Ectodermal cell (in vitro differentiated cells): ENCODE measurements around the gene FRMD4B.

ENCODE experiments used
- H3K27ac ChIP-seq: 2 replicates; pipeline ENCODE4 v1.7.0; 2013; ENCODE audit warnings: mild to moderate bottlenecking, low read depth, low read length; ENCODE audit not compliant: insufficient read depth, poor library complexity, severe bottlenecking
- H3K27me3 ChIP-seq: 2 replicates; pipeline ENCODE4 v1.7.0; 2013; ENCODE audit warnings: mild to moderate bottlenecking, low read length; ENCODE audit not compliant: insufficient read depth, control insufficient read depth, poor library complexity, severe bottlenecking
- H3K36me3 ChIP-seq: one replicate; pipeline ENCODE4 v1.7.0; 2013; ENCODE audit warnings: low read length; ENCODE audit not compliant: control insufficient read depth, insufficient read depth
- H3K4me1 ChIP-seq: one replicate; pipeline ENCODE4 v1.7.0; 2013; ENCODE audit warnings: low read length; ENCODE audit not compliant: control insufficient read depth, insufficient read depth
- H3K4me3 ChIP-seq: 2 replicates; pipeline ENCODE4 v1.7.0; 2013; ENCODE audit warnings: low read depth, low read length, control low read depth; ENCODE audit not compliant: insufficient read depth
- H3K9me3 ChIP-seq: 2 replicates; pipeline ENCODE4 v1.7.0; 2013; ENCODE audit warnings: mild to moderate bottlenecking, low read length, moderate library complexity; ENCODE audit not compliant: control insufficient read depth
- WGBS, 2 experiments: methylation state at CpG; one replicate each; pipeline ENCODE4 v1.1.7; 2013; ENCODE audit warnings: missing lambda C conversion rate in 2 of 2; 5-methylcytosine and 5-hydroxymethylcytosine counted together

Gene FRMD4B

DNA sequence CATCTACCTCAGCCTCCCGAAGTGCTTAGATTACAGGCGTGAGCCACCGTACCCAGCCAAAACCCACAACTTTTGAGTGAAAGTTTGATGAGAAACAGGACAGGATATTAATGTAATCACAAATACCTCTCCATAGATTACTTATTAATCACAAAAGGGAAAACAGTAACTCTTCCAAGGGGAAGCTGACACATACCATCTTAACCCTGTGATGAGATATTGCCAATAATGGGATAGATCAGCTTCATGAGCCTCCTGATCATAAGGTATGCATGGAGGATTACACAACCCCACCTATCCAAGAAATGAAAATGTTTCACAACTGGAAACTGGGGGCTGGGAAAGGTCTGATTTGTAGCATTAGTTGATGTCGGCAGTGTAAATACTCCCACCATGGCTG, 131.5 kb downstream of the FRMD4B start:
- Histone ChIP-seq H3K9me3 (no peaks in the 10 kb centered on the region), H3K4me1 (peaks cover 10% of the 10 kb centered on the region), H3K27ac (no peak overlapping the region), H3K36me3 (no peaks in the 10 kb centered on the region), H3K4me3 (no peak overlapping the region), H3K27me3 (no peaks in the 10 kb centered on the region)
- 95 to 96% methylated on average over 4 of the region's 4 CpGs for WGBS, 2 experiments

DNA sequence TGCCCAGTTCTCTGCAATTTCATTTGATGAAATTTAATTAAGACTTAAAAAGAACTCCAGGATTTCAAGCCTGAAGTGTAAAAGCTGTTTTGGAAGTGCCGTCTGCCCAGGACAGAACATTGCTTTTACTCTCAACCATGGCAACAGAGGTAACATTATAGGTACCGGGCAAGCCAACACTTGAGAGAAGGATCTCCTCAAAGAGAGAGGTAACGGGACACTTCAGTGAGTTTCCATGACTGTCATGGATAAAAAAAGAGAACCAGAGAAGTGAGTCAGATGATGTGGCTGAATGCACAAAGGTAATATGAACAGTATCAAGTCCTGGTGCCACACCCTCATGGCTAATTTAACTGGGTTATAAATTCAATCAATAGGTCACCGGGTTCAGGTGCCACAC, 133.3 kb downstream of the FRMD4B start:
- Histone ChIP-seq H3K27ac (no peak overlapping the region), H3K9me3 (no peaks in the 10 kb centered on the region), H3K27me3 (no peaks in the 10 kb centered on the region), H3K4me1 (peaks cover 20% of the 10 kb centered on the region), H3K36me3 (no peaks in the 10 kb centered on the region), H3K4me3 (no peak overlapping the region)
- WGBS, 2 experiments = 94 to 95% methylated on average over 4 of the region's 4 CpGs

DNA sequence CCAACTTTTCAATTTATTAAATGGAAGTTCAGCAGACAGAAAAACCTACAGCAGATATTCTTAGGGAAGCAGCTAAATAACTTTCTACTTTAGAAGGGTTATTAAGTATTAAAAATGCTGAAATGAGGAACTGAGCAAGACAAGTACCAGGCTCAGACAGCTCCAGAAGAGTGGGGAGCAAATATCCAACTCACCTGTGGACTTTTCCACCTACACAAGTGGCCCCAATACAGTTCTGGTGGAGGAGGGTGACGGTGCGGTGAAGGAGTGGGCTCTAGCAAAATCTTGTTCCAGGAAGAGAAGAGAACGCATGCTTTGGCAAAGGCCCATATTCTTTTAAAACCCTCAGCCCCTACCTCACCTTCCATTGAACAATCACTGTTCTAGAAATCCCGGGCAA, 133.7 kb downstream of the FRMD4B start:
- Histone ChIP-seq H3K9me3 (no peaks in the 10 kb centered on the region), H3K36me3 (no peaks in the 10 kb centered on the region), H3K4me1 (peaks cover 20% of the 10 kb centered on the region), H3K4me3 (no peak overlapping the region), H3K27ac (no peak overlapping the region), H3K27me3 (no peaks in the 10 kb centered on the region)
- 90 to 92% methylated on average over 4 of the region's 4 CpGs for WGBS, 2 experiments

DNA sequence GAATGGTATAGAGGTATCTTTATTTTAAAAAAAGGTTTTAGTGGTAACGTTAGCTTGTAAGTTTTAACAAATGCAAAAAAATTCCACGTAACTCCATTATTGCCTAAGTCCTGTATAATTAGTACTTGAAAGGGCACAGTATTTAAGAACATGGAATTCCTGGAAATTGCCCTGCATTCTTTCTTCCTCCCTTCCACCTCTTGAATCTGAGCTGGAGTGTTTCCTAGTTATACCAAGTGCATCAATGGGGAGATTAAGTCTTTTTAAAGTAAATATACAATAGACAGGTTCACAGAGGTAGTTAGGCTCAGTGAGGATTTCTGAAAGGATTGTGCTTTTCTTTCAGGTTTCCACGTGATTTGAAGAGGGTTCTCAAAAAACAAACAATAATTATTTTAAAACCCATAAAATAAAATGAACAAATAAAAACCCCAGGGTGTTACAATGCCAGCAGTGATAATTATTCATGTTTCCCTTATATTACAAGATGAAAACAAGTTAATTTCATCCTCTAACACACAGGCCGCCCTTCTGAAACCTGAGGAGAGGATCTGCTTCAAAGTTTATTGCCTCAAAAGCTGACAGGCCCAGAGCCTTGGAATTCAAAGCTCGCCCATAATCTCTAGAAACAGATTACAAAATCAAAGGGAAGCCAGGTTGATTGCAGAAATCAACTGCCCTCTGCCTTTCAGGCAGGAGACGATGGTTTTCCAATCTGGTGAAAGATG, 134.6 kb downstream of the FRMD4B start:
- Histone ChIP-seq H3K27ac (peak overlapping the region; percentile 50), H3K9me3 (no peaks in the 10 kb centered on the region), H3K4me1 (peaks cover 20% of the 10 kb centered on the region), H3K36me3 (no peaks in the 10 kb centered on the region), H3K4me3 (no peak overlapping the region), H3K27me3 (no peaks in the 10 kb centered on the region)
- 66 to 74% methylated on average over 4 to 6 of the region's 6 CpGs for whole genome bisulfite sequencing, 2 experiments

DNA sequence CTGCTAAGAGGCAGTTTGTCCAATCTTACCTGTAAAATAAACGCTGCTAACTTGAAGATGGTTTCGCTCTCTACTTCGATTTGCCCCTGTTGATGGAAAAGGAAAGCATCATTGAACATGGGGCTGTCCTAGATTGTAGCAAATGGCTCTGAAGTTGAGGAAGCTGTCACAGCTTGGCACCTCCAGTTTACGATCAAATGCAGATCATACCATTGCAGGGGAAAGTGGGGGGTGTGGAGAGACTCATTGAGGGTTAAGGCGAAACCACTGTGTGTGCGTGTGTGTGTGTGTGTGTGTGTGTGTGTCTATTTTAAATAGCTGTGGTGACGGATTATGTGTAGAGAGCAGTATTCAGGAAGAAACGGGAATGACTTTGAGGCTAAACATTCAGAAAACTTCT, 135.9 kb downstream of the FRMD4B start:
- 27 to 32% methylated on average over 6 to 8 of the region's 8 CpGs for WGBS, 2 experiments
- Histone ChIP-seq H3K27me3 (no peaks in the 10 kb centered on the region), H3K9me3 (no peaks in the 10 kb centered on the region), H3K4me1 (peaks cover 20% of the 10 kb centered on the region), H3K36me3 (no peaks in the 10 kb centered on the region), H3K4me3 (no peak overlapping the region), H3K27ac (no peak overlapping the region)

DNA sequence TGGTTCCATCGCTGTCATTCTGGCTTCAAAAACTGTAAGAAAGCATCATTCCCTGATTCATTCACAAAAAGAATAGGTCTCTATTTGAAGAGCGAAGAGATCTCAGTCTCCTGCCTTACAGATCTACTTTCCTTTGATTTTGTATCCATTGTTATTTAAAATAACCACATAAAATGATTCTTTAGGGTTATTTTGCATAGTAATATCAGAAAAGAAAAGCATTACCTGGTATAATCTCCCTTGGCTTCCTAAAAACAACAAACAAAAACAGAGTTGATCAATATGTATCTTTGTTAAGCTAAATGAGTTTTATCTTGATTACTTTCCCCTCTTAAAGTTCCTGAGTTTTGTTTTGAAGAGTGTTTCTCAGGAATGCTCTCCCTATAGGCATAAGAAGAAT, 136.9 kb downstream of the FRMD4B start:
- H3K4me3 ChIP-seq = no peak overlapping the region
- WGBS, 2 experiments = 6 to 21% methylated on average over 1 to 2 of the region's 2 CpGs

DNA sequence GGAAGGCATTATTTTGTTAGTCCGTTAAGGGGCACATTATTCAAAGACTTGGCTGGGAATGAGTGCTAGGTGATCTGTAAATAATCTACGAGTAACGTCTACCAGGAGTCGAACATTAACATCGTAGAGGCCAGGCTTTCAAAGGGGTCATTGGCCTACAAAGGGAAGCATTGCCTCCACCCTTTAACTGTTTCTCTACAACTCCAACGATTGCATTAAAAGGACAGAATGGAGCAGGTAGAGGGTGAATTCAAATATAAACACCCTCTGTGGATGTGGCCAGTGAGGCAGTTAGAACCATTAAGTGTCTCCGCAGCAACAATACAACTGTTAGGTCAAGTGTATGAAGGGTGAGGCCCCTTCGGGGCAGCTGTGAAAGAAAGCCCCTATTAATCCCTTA, 137.5 kb downstream of the FRMD4B start:
- Histone ChIP-seq H3K27ac (no peak overlapping the region), H3K4me3 (no peak overlapping the region), H3K27me3 (no peaks in the 10 kb centered on the region), H3K4me1 (peaks cover 20% of the 10 kb centered on the region), H3K36me3 (no peaks in the 10 kb centered on the region), H3K9me3 (no peaks in the 10 kb centered on the region)
- WGBS, 2 experiments = 40 to 44% methylated on average over 8 of the region's 8 CpGs

More for the DNA sequence above, 136.9 kb downstream of the FRMD4B start:
- Histone ChIP-seq H3K36me3 (no peaks in the 10 kb centered on the region), H3K9me3 (no peaks in the 10 kb centered on the region), H3K4me1 (peaks cover 20% of the 10 kb centered on the region), H3K27me3 (no peaks in the 10 kb centered on the region), H3K27ac (no peak overlapping the region)

DNA sequence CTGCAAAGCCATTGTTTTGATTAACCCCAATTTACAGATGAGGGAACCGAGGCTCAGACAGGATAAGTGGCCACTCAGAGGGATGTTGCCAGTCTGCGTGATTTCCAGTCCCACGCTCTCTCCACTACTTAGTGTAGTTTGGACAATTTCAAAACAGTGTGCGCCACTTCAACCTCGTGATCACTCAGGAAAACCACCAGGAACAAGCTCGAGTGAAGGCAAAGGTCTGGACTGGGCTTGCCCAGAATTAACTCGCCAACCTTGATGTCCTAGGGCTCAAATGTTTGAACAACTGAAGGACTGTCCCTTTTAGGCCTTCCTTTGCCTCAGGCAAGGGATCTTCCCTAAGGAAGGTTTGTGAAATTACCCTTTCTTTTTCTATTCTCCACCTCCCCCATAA, 139.3 kb downstream of the FRMD4B start:
- WGBS, 2 experiments = 95% methylated on average over 7 of the region's 7 CpGs
- Histone ChIP-seq H3K36me3 (no peaks in the 10 kb centered on the region), H3K9me3 (no peaks in the 10 kb centered on the region), H3K27ac (no peak overlapping the region), H3K4me1 (peaks cover 14% of the 10 kb centered on the region), H3K4me3 (no peak overlapping the region), H3K27me3 (no peaks in the 10 kb centered on the region)

DNA sequence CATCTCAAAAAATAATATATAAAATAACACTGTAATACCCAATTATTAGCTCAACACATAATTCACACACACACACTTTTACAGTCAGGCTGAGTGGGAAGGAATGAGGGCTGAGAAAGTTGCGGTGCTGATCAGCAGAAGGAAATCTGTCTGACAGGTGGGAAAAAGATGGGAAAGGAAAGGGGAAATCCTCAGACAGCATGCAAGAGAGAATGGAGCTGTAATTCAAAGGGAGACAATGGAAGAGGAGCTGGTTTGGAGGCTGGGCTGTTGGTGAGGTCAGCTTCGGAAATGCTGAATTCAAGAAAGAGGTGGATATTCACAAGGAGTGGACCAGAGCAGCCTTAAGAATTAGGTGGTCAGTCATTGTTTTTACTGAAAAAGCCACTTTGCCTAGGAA, 141.8 kb downstream of the FRMD4B start:
- H3K36me3 ChIP-seq = no peaks in the 10 kb centered on the region
- H3K27ac ChIP-seq = no peak overlapping the region
- peaks cover 18% of the 10 kb centered on the region for H3K4me1 ChIP-seq
- 62 to 66% methylated on average over 2 of the region's 2 CpGs for WGBS, 2 experiments
- no peaks in the 10 kb centered on the region for H3K9me3 ChIP-seq
- H3K4me3 ChIP-seq = no peak overlapping the region
- no peaks in the 10 kb centered on the region for H3K27me3 ChIP-seq

DNA sequence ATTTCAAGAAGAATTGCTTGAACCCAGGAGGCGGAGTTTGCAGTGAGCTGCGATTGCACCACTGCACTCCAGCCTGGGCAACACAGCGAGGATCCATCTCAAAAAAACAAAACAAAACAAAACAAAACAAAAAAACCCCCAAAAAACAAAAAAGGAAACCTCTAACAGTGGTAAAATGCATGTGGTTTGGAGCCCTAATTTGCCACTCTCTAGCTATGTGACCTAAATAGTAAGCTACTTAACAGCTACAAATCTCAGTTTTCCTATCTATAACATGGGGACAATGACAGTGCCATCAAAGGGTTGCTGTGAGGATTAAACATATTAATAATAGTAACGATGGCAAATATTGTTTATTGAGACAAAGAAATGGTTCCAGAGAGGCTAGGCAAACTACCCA, 144.1 kb downstream of the FRMD4B start:
- peaks cover 17% of the 10 kb centered on the region for H3K4me1 ChIP-seq
- no peaks in the 10 kb centered on the region for H3K9me3 ChIP-seq
- no peaks in the 10 kb centered on the region for H3K36me3 ChIP-seq
- no peak overlapping the region for H3K4me3 ChIP-seq
- no peaks in the 10 kb centered on the region for H3K27me3 ChIP-seq
- 93 to 95% methylated on average over 4 of the region's 4 CpGs for WGBS, 2 experiments
- H3K27ac ChIP-seq = no peak overlapping the region
